ENCODE results near the gene RAB40B. TPM values are rescaled to one million over a fixed set of nuclear protein-coding genes. Genes with fewer than 3 reads are reported as not detected.

The RAB40B gene
- total RNA-seq, 1 experiment from 2014 or later, result 22.1 TPM

DNA sequence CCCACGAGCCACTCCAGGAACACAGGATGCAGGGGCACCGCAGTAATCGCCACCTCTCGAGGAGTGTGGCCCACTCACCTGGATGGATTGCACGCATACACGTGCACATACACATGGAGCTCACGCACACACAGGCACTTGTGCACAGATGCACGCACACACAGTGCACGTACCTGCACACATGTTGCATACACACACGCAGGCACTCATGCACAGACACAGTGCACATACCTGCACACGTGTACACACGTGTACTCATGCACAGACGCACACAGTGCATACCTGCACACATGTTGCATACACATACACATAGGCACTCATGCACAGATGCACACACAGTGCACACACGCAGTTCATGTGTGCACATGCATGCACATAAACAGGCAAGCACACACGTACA lies 38.6 kb downstream of the RAB40B start:
- Histone ChIP-seq H3K4me2 (ENCODE audit: low read length) (no peak overlapping the region), H3K27me3 (ENCODE audit: insufficient read depth, low read length) (no peaks in the 10 kb centered on the region), H3K36me3 (ENCODE audit: control insufficient read depth in 1 of 2, insufficient read depth in 2 of 2, low read length in 2 of 2) (no peaks in the 10 kb centered on the region), H3K79me2 (ENCODE audit: insufficient read depth, low read length) (no peaks in the 10 kb centered on the region), H3K9me3 (ENCODE audit: control insufficient read depth in 1 of 2, insufficient read depth in 1 of 2, low read depth in 1 of 2, low read length in 2 of 2) (peaks cover 0 to 5% of the 10 kb centered on the region in 2 experiments; a peak in 1 of 4 replicates), H4K20me1 (ENCODE audit: insufficient read depth) (no peaks in the 10 kb centered on the region), H2AFZ (ENCODE audit: low read depth, low read length, poor library complexity, severe bottlenecking) (no peak overlapping the region), H3K9ac (ENCODE audit: low read length) (no peak overlapping the region), H3K9me2 (ENCODE audit: insufficient read depth) (no peaks in the 10 kb centered on the region), H3K27ac (ENCODE audit: low read depth, low read length) (no peak overlapping the region), H3K4me3 (replicated peaks in 1 of 2; ENCODE audit: low read depth in 1 of 2, low read length in 2 of 2) (no peak overlapping the region), H3K4me1 (ENCODE audit: control insufficient read depth in 1 of 2, insufficient read depth in 2 of 2, low read length in 2 of 2) (no peaks in the 10 kb centered on the region)
- DNase-seq (ENCODE audit: low read depth, low spot score), result no peak
- intact Hi-C loops (cut with micrococcal nuclease), result no loop called here
- ATAC-seq, result no peak
- TF ChIP-seq ZFX (IDR thresholded peaks at IDR 0.05) (no peak), EGR1 (IDR thresholded peaks at IDR 0.05; ENCODE audit: low read depth) (no peak), CBX3 (IDR thresholded peaks at IDR 0.05; ENCODE audit: low read depth) (no peak), ELF1 (IDR thresholded peaks at IDR 0.05; ENCODE audit: borderline replicate concordance, low read depth) (no peak), FOSL1 (IDR thresholded peaks at IDR 0.05; ENCODE audit: low read depth) (no peak)
- TF ChIP-seq, protein P1, sequence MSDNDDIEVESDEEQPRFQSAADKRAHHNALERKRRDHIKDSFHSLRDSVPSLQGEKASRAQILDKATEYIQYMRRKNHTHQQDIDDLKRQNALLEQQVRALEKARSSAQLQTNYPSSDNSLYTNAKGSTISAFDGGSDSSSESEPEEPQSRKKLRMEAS (IDR thresholded peaks at IDR 0.05), result no peak
- TF ChIP-seq, protein P2, sequence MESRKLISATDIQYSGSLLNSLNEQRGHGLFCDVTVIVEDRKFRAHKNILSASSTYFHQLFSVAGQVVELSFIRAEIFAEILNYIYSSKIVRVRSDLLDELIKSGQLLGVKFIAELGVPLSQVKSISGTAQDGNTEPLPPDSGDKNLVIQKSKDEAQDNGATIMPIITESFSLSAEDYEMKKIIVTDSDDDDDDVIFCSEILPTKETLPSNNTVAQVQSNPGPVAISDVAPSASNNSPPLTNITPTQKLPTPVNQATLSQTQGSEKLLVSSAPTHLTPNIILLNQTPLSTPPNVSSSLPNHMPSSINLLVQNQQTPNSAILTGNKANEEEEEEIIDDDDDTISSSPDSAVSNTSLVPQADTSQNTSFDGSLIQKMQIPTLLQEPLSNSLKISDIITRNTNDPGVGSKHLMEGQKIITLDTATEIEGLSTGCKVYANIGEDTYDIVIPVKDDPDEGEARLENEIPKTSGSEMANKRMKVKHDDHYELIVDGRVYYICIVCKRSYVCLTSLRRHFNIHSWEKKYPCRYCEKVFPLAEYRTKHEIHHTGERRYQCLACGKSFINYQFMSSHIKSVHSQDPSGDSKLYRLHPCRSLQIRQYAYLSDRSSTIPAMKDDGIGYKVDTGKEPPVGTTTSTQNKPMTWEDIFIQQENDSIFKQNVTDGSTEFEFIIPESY (IDR thresholded peaks at IDR 0.05; ENCODE audit: extremely low read depth, insufficient replicate concordance, low read length), result no peak
- ChIA-PET RAD21 (ENCODE audit: low non-redundant PET in 1 of 2, low total read pairs in 2 of 2, uncharacterized antibody in 2 of 2, unreplicated experiment in 2 of 2) (no interaction called here), POLR2A (no interaction called here), CTCF (no interaction called here)
- BruUV-seq (replicated peaks), result no TSS peak

DNA sequence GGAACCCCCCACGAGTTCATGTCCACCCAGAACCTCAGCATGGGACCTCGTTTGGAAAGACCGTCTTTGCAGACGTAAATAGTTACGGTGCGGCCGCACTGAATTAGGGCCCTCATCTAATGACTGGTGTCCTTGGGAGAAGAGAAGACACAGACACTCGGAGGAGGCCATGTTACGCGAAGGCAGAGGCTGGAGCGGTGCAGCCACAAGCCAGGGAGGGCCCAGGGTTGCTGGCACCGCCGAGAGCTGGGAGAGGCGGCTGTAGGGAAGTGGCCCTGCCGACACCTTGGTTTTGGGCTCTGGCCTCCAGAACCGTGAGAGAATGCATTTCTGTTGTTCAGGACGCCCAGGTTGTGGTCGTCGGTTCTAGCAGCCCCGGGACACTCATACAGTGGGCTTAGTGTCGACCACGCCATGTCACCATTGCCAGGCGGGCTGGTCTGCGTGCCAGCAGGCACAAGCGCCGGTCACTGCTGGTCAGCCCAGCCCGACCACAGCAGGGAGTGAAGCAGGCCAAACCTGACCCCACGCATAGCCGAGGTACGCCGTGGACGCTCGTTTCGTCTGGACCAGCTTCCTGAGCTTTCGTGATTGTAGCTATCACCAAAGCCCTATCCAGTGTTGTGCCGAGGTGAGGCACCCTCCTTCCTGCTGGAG lies 39.6 kb downstream of the RAB40B start:
- TF ChIP-seq POLR2A (IDR thresholded peaks at IDR 0.05; ENCODE audit: borderline replicate concordance, extremely low read depth, insufficient read depth, insufficient read length), result no peak
- TF ChIP-seq EZH2phosphoT487 (IDR thresholded peaks at IDR 0.05; ENCODE audit: borderline replicate concordance), result no peak
- TF ChIP-seq, protein P1 (IDR thresholded peaks at IDR 0.05), result no peak
- TF ChIP-seq JUND (IDR thresholded peaks at IDR 0.05), result no peak
- no peak for TF ChIP-seq ZFX (IDR thresholded peaks at IDR 0.05)
- TF ChIP-seq YY1 (IDR thresholded peaks at IDR 0.05; ENCODE audit: extremely low read depth, insufficient replicate concordance, low read depth, low read length), result no peak
- TF ChIP-seq ZNF274 (IDR thresholded peaks at IDR 0.05; ENCODE audit: low read depth, low read length), result no peak
- no peak for TF ChIP-seq FOSL1 (IDR thresholded peaks at IDR 0.05; ENCODE audit: low read depth)
- TF ChIP-seq SP1 (IDR thresholded peaks at IDR 0.05; ENCODE audit: low read depth), result no peak
- TF ChIP-seq, protein P3, sequence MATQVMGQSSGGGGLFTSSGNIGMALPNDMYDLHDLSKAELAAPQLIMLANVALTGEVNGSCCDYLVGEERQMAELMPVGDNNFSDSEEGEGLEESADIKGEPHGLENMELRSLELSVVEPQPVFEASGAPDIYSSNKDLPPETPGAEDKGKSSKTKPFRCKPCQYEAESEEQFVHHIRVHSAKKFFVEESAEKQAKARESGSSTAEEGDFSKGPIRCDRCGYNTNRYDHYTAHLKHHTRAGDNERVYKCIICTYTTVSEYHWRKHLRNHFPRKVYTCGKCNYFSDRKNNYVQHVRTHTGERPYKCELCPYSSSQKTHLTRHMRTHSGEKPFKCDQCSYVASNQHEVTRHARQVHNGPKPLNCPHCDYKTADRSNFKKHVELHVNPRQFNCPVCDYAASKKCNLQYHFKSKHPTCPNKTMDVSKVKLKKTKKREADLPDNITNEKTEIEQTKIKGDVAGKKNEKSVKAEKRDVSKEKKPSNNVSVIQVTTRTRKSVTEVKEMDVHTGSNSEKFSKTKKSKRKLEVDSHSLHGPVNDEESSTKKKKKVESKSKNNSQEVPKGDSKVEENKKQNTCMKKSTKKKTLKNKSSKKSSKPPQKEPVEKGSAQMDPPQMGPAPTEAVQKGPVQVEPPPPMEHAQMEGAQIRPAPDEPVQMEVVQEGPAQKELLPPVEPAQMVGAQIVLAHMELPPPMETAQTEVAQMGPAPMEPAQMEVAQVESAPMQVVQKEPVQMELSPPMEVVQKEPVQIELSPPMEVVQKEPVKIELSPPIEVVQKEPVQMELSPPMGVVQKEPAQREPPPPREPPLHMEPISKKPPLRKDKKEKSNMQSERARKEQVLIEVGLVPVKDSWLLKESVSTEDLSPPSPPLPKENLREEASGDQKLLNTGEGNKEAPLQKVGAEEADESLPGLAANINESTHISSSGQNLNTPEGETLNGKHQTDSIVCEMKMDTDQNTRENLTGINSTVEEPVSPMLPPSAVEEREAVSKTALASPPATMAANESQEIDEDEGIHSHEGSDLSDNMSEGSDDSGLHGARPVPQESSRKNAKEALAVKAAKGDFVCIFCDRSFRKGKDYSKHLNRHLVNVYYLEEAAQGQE (IDR thresholded peaks at IDR 0.05; ENCODE audit: low read depth), result no peak
- intact Hi-C loops (cut with micrococcal nuclease), result no loop called here
- H3K9me3 ChIP-seq (ENCODE audit: control insufficient read depth in 1 of 2, insufficient read depth in 1 of 2, low read depth in 1 of 2, low read length in 2 of 2), result peaks cover 0 to 5% of the 10 kb centered on the region in 2 experiments; a peak in 1 of 4 replicates
- no peak overlapping the region for H3K9ac ChIP-seq (ENCODE audit: low read length)
- ChIA-PET CTCF (no interaction called here), POLR2A (no interaction called here), RAD21 (ENCODE audit: low non-redundant PET in 1 of 2, low total read pairs in 2 of 2, uncharacterized antibody in 2 of 2, unreplicated experiment in 2 of 2) (no interaction called here)
- no peaks in the 10 kb centered on the region for H3K79me2 ChIP-seq (ENCODE audit: insufficient read depth, low read length)
- no peaks in the 10 kb centered on the region for H3K4me1 ChIP-seq (ENCODE audit: control insufficient read depth in 1 of 2, insufficient read depth in 2 of 2, low read length in 2 of 2)
- no peaks in the 10 kb centered on the region for H3K9me2 ChIP-seq (ENCODE audit: insufficient read depth)
- no peak overlapping the region for H3K4me2 ChIP-seq (ENCODE audit: low read length)
- ATAC-seq (no peak), DNase-seq (ENCODE audit: low read depth, low spot score) (no peak)
- no peak overlapping the region for H2AFZ ChIP-seq (ENCODE audit: low read depth, low read length, poor library complexity, severe bottlenecking)
- H3K4me3 ChIP-seq (replicated peaks in 1 of 2; ENCODE audit: low read depth in 1 of 2, low read length in 2 of 2), result no peak overlapping the region
- H4K20me1 ChIP-seq (ENCODE audit: insufficient read depth), result no peaks in the 10 kb centered on the region
- no TSS peak for BruUV-seq (replicated peaks)
- no peaks in the 10 kb centered on the region for H3K27me3 ChIP-seq (ENCODE audit: insufficient read depth, low read length)
- no peaks in the 10 kb centered on the region for H3K36me3 ChIP-seq (ENCODE audit: control insufficient read depth in 1 of 2, insufficient read depth in 2 of 2, low read length in 2 of 2)
- no peak overlapping the region for H3K27ac ChIP-seq (ENCODE audit: low read depth, low read length)
